Measurements from ENCODE around the gene RORB.

The RORB gene

GRCh38 chr9:74496819-74497747 is at the start of gene RORB:
TSS of gene RORB (plus strand) at chr9:74497335. CDS start at chr9:74497977, 642 bp downstream.
- DNase-seq (ENCODE audit: extremely low read depth in 1 of 2, low read depth in 1 of 2), result no peak

- DNase-seq (ENCODE audit: extremely low read depth in 1 of 2, low read depth in 1 of 2), result no peak
Observed at GRCh38 chr9:74447451-74448193, 49.5 kb upstream of the RORB start.

DNA sequence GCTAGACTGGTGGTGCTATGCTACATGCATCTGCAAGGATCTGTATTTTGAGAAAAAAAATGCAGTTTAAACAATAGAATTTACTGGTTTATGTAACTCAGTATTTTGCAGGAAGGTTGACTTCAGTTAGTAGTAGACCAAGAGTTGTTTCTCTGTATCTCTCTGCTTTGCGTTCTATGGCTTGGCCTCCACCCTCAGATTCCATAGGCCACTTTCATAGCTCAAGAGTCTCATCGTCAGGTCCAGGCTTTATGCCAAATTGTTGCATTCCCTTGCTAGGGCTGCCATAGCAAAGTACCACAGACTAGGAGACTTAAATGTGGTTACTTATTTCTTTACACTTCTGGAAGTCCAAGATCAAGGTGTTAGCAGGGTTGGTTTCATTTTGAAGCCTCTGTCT is 48.1 kb upstream of the RORB start:
- DNase-seq (ENCODE audit: extremely low read depth in 1 of 2, low read depth in 1 of 2), result no peak

- DNase-seq (ENCODE audit: extremely low read depth in 1 of 2, low read depth in 1 of 2), result no peak
Observed at GRCh38 chr9:74458832-74459231, 38.3 kb upstream of the RORB start.

- no peak for DNase-seq (ENCODE audit: extremely low read depth in 1 of 2, low read depth in 1 of 2)
Observed at GRCh38 chr9:74463825-74464224, 33.3 kb upstream of the RORB start.

DNA sequence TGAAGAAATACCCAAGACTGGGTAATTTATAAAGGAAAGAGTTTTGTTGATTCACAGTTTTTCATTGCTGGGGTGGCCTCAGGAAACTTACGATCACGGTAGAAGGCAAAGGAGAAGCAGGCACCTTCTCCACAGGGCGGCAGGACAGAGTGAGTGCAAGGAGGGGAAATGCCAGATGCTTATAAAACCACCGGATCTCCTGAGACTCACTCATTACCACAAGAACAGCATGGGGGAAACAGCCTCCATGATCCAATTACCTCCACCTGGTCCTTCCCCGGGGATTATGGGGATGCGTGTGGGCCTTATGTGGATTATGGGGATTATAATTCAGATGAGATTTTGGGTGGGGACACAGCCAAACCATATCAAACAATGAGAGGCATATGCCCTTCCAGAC is 18.5 kb upstream of the RORB start:
- DNase-seq (ENCODE audit: extremely low read depth in 1 of 2, low read depth in 1 of 2), result no peak

DNA sequence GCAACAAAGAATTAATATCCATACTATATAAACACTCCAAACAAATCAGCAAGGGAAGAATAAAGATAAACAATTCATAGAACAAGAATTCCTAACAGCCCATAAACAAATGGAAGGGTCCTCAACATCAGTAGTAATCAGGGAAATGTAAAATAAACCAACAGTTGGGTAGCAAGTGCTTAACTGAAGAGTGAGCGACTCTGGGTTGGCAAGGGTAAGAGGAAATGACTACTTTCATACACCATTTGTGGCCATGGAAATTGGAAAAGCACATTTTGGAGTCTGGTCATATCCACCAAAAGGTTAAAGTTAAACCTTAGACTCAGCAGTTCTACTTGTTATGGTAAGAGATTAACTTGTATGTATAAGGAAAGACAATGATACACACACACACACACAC is 17.4 kb upstream of the RORB start:
- DNase-seq (ENCODE audit: extremely low read depth in 1 of 2, low read depth in 1 of 2), result no peak

DNA sequence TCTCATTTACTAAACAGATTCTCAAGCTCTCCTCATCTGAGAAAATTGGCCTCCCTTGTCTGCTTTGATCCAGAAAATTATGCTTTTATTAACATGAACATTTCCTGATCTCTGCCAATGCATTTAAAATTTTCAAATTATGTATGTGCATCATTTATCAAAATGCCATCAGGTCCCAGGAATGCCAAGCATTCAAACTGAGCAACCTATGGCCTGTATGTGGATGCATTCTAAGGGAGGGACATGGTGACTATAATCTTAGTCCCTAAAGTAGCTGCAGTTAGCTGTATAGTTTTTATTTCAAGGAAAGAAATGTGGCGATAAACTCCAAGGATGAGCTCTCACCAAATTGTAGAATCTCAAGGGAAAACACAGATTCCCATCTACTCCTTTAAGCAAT is 9.7 kb upstream of the RORB start:
- no peak for DNase-seq (ENCODE audit: extremely low read depth in 1 of 2, low read depth in 1 of 2)

DNA sequence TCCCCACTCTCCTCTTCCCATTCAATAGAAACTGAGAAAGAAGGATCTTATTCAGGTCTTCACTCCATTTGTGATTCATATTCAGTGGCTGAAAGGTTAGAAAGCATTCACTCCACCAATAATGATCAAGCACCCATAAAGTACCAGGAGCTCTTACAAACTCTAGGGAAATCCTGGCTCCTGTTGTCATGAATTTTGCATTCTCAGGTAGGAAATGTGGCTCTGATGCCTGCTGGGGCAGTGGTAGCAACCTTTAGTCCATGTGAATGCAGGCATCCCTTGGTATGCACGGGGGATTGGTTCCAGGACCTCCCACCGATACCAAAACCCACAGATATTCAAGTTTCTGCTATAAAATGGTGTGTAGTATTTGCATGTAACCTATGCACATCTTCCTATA is 3.6 kb upstream of the RORB start:
- DNase-seq (ENCODE audit: extremely low read depth in 1 of 2, low read depth in 1 of 2), result no peak

- DNase-seq (ENCODE audit: extremely low read depth in 1 of 2, low read depth in 1 of 2), result no peak
Observed at GRCh38 chr9:74494490-74494889, 2.6 kb upstream of the RORB start.

GRCh38 chr9:74496406-74496805 is 729 bp upstream of the RORB start:
- DNase-seq (ENCODE audit: extremely low read depth in 1 of 2, low read depth in 1 of 2), result no peak

DNA sequence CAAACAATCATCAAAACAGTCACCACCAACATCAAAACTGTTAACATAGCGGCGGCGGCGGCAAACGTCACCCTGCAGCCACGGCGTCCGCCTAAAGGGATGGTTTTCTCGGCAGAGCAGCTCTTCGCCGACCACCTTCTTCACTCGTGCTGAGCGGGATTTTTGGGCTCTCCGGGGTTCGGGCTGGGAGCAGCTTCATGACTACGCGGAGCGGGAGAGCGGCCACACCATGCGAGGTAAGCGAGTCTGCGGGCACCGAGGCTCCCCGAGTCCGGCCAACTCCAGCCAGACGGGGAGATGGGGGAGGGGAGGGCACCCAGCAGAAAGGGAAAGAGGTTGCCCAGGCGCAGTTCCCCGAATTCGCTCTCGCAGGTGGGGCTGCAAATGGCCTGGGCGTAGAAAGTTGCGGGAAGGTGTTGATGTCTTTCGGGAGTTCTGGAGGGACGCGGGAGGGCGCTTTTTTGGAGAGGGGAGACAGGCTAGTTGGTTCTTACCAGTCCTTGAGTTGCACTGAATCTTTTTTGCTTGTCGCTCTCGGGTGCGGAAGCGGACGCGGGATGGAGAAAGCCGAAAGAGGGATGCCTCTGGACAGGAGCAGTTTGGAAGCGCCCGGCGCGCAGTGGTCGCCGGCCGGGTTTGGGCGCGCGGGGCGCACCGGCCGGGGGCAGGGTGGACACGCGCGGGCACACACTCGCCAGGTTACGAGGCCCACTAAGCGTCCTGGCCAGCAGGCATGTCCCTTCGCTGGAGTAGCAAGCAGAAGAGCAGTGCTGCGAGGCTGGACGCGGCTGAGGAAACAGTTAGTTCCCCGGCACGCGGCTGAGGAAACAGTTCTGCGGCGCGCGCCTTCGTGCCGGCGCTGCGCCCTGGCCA is 849 bp downstream of the RORB start:
- no peak for DNase-seq (ENCODE audit: extremely low read depth in 1 of 2, low read depth in 1 of 2)

- DNase-seq (ENCODE audit: extremely low read depth in 1 of 2, low read depth in 1 of 2), result no peak
Observed at GRCh38 chr9:74498621-74499095, 1.5 kb downstream of the RORB start.

DNA sequence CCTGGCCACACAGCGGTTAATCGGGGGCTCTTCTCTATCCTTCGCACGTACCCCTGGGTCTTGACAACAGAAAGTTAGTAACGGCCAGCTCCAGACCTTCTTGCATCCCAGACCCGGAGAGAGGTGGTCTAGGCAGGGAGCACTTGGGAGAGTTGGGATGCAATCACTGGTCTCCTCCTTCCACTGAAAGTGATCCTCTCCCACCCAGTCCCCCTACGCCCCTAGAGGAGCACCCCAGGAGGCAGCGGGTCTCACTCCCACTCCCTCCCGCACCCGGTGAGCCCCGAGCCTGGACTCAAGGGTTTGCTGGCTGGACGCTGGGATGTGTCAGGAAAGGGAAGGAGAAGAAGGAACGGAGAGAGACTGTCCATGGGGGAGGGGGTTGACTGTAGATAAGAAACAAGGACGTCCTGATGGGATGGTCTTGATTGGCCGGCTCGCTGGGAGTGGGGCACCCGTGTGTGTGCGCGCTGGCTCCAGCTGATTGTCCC is 2.0 kb downstream of the RORB start:
- DNase-seq (ENCODE audit: extremely low read depth in 1 of 2, low read depth in 1 of 2), result no peak

GRCh38 chr9:74499770-74500583 is 2.8 kb downstream of the RORB start:
- no peak for DNase-seq (ENCODE audit: extremely low read depth in 1 of 2, low read depth in 1 of 2)

DNA sequence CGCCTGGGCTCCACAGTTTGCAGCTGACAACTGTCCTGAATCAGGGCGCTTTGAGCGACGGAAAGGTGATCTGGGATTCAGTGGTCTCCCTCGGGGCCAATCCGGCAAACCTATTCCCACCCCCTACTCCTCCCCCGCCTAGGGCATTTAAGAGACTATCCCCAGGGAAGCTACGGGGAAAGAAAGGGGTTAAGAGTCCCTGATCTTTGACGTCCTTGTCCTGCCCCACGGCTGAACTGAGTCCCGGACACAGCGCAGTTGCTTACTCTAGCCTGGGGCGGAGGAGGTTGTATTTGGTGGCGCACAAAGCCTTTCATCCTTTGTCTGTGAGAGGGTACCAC is 3.4 kb downstream of the RORB start:
- no peak for DNase-seq (ENCODE audit: extremely low read depth in 1 of 2, low read depth in 1 of 2)

DNA sequence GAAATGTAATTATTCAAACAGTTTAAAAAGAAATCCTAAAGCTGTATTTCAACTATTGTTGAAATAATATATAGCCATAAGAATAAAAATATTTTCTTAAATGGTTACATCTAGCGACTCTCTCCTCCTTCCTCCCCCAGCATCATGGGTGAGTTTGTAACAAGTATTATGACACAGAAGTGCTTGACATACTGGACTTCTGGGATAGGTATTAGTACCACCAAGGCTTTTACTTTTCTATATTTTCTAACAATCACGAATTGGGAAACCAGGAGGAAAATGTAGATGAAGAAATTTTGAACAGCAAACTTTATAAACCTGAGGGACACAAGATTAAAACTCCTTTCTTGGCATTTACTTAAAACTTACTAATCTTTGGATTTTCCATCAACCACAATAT is 4.4 kb downstream of the RORB start:
- no peak for DNase-seq (ENCODE audit: extremely low read depth in 1 of 2, low read depth in 1 of 2)

DNA sequence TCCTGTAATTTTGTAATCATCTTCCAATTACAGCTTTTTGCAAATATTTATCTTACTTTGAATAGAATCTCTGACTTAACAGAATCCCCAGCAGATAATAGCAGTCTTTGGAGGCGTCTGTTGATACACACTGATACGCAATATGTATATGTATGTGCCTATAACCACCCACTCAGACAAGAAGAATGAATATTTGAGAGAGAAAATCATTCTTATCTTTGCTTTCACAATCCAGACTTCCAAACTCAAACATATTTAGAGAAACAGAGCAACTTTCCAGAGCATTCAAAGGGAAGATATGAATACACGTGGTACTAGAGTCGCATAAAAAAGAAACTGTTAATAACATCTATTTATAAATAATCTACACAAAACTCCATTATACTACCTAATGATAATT is 6.1 kb downstream of the RORB start:
- no peak for DNase-seq (ENCODE audit: extremely low read depth in 1 of 2, low read depth in 1 of 2)

GRCh38 chr9:74503666-74504065 is 6.5 kb downstream of the RORB start:
- no peak for DNase-seq (ENCODE audit: extremely low read depth in 1 of 2, low read depth in 1 of 2)

DNA sequence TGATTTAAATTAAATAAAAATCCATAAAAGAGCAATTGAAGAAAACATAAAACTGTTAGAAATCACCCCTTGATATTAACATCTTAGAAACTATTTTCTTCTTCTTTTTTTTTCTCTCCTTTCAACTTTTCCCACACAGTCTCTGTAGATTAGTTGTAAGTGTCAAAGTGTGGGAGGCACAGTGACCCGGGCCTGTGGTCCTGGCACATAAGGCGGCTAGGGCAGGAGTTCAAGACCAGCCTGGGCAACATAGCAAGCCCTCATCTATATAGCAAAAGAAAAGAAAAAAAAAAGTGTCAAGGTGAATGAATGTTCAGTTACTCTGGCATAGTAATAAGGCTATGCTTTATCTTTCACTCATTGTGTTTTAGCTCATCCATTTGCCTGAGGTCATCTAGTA is 14.2 kb downstream of the RORB start:
- no peak for DNase-seq (ENCODE audit: extremely low read depth in 1 of 2, low read depth in 1 of 2)
